Suprapubic skin (tissue), 4 donors: ENCODE measurements around the gene ZNRD2. TPM values are rescaled to one million over a fixed set of nuclear protein-coding genes. Genes with fewer than 3 reads are reported as not detected.

Experiments
- DNase-seq, 2 donors: peaks; one replicate each; pipeline ENCODE4 v3.0.0-alpha.2; 2019; ENCODE audit warnings: low spot score in 2 of 2
- H3K27ac ChIP-seq: fragments of 200-600 bp; sonication (generic); one replicate; pipeline ENCODE4 v1.5.1; 2019
- H3K27me3 ChIP-seq: fragments of 200-600 bp; sonication (generic); one replicate; pipeline ENCODE4 v1.5.1; 2019
- H3K36me3 ChIP-seq: fragments of 200-600 bp; sonication (generic); one replicate; pipeline ENCODE4 v1.5.1; 2019
- H3K4me1 ChIP-seq: fragments of 200-600 bp; sonication (generic); one replicate; pipeline ENCODE4 v1.5.1; 2019
- H3K4me3 ChIP-seq: fragments of 200-600 bp; sonication (generic); one replicate; pipeline ENCODE4 v1.5.1; 2019; ENCODE audit warnings: mild to moderate bottlenecking
- H3K9me3 ChIP-seq: fragments of 200-600 bp; sonication (generic); one replicate; pipeline ENCODE4 v1.5.1; 2019
- EP300 ChIP-seq: sonication (generic); formaldehyde crosslinking; IDR thresholded peaks from one replicate; pipeline ENCODE4 v1.6.1; 2017; ENCODE audit warnings: antibody characterized with exemption
- POLR2A ChIP-seq, 2 donors: fragments of 450-650 bp; IDR thresholded peaks; one replicate each; pipeline ENCODE4 v1.6.1; 2017; ENCODE audit warnings: antibody characterized with exemption in 2 of 2, mild to moderate bottlenecking in 2 of 2, moderate library complexity in 2 of 2
- POLR2AphosphoS5 ChIP-seq, 3 donors: sonication (generic); formaldehyde crosslinking; IDR thresholded peaks; one replicate each; pipeline ENCODE4 v1.6.1; 2017; ENCODE audit warnings: antibody characterized with exemption in 3 of 3
- WGBS: methylation state at CpG from one replicate; pipeline ENCODE4 v1.1.5; 2018; 5-methylcytosine and 5-hydroxymethylcytosine counted together
- total RNA-seq, 4 donors: library from RNA; depleted of rRNA; stranded (reverse); fragments of >200 nt; gene quantifications; one replicate each; pipeline ENCODE4 v1.1.0, GENCODE V29; 2016
- TF ChIP-seq, protein P1 (sequence below), 2 donors: fragments of 200-600 bp in 1 of 2; fragments of 450-650 bp in 1 of 2; sonication (generic) in 1 of 2; IDR thresholded peaks; one replicate each; pipeline ENCODE4 v1.5.1; 2016 to 2019; ENCODE audit warnings: antibody characterized with exemption in 2 of 2, mild to moderate bottlenecking in 1 of 2, moderate library complexity in 1 of 2

ZNRD2 gene
- total RNA-seq, 4 donors from 2014 or later, result 60.9 to 97.4 (median 77.9) TPM

DNA sequence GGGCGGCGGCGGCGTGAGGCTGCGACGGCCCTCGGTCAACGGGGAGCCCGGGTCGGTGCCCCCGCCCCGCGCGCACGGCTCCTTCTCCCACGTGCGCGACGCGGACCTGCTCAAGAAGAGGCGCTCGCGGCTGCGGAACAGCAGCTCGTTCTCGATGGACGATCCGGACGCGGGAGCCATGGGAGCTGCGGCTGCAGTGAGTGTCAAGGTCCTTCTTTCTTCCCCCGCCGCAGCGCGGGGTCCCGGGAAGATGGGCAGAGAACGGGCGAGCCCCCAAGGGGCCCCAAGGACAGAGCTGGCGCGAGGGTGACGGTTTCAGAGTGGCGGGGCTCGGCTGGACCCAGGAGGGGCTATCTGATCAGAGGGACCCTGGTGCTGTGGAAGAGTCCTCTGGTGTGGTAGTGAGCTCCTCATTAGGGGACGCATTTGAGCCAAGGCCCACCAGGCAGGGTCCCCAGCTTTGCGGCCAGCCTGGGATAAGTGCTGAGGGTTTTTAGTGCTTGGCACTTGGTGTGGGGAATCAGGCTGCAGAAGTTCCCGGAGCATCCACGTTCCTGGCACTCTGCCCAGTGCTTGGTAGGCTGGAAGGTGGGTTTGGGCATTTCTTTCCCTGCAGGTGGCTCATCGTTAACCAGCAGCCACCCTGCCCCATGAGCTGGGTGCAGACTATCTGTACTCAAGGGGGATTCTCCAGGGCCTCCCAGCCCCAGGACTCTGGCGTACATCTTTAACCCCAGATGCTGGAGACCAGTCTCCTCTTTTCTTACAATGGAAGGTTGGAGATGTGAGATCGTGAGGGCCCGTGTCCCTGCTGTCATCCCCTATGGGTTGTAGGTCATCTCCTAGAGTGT lies 15.3 kb downstream of the ZNRD2 start:
- peak overlapping the region; percentile 19 for H3K4me3 ChIP-seq
- no peak for DNase-seq
- TF ChIP-seq EP300 (no peak), POLR2A (IDR thresholded peaks at IDR 0.05) (no peak), POLR2AphosphoS5 (IDR thresholded peaks at IDR 0.05) (no peak)
- TF ChIP-seq, protein P1, sequence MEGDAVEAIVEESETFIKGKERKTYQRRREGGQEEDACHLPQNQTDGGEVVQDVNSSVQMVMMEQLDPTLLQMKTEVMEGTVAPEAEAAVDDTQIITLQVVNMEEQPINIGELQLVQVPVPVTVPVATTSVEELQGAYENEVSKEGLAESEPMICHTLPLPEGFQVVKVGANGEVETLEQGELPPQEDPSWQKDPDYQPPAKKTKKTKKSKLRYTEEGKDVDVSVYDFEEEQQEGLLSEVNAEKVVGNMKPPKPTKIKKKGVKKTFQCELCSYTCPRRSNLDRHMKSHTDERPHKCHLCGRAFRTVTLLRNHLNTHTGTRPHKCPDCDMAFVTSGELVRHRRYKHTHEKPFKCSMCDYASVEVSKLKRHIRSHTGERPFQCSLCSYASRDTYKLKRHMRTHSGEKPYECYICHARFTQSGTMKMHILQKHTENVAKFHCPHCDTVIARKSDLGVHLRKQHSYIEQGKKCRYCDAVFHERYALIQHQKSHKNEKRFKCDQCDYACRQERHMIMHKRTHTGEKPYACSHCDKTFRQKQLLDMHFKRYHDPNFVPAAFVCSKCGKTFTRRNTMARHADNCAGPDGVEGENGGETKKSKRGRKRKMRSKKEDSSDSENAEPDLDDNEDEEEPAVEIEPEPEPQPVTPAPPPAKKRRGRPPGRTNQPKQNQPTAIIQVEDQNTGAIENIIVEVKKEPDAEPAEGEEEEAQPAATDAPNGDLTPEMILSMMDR (IDR thresholded peaks at IDR 0.05), result no peak
- 67% methylated on average over 37 of the region's 51 CpGs for WGBS
- H3K9me3 ChIP-seq, result no peaks in the 10 kb centered on the region
- H3K36me3 ChIP-seq, result peaks cover 23% of the 10 kb centered on the region
- no peaks in the 10 kb centered on the region for H3K27me3 ChIP-seq
- no peak overlapping the region for H3K27ac ChIP-seq
- H3K4me1 ChIP-seq, result peaks cover 57% of the 10 kb centered on the region

DNA sequence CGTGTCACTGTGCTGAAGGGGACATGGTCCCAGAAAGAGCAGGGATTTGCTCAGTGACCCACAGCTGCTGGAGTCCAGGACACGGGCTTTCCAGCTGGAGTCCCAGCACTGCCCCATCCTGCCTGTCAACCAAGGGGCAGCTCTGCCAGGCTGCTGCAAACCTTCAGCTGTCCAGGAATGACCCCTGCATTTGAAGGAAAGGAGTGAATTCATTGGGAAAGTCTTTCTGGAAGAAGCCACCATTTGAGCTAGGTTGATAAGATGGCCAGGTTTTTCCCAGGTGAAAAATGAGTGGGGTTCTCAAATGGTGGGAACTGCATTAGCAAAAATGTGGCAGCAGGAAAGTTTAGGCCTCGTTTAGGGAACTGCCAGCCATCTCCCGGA lies 16.0 kb downstream of the ZNRD2 start:
- Histone ChIP-seq H3K4me1 (peaks cover 55% of the 10 kb centered on the region), H3K36me3 (peaks cover 18% of the 10 kb centered on the region), H3K27ac (no peak overlapping the region), H3K9me3 (no peaks in the 10 kb centered on the region), H3K4me3 (no peak overlapping the region), H3K27me3 (no peaks in the 10 kb centered on the region)
- WGBS, result 81% methylated on average over 3 of the region's 4 CpGs
- TF ChIP-seq POLR2A (IDR thresholded peaks at IDR 0.05), result no peak
- TF ChIP-seq POLR2AphosphoS5 (IDR thresholded peaks at IDR 0.05), result no peak
- TF ChIP-seq, protein P1 (IDR thresholded peaks at IDR 0.05), result no peak
- TF ChIP-seq EP300, result no peak
- no peak for DNase-seq

DNA sequence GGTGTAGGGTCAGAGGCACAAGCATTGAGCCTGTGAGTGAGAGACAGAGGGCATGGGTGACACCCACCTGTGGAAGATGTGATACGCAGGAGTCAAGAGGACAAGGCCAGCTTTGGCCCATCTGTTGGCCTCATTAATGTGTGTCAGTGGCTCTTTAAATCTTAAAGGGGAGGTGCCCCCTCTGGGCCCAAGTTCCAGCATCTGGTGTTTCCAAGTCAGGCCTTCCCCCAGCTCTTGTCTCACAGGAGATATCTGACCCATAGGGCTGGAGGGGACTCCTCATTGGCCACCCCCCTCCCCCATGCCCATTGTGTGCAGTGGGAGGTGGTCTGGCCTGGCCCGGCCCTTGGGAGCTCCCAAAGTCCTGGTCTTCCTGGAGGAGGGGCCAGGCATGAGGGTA lies 16.4 kb downstream of the ZNRD2 start:
- Histone ChIP-seq H3K27me3 (no peaks in the 10 kb centered on the region), H3K36me3 (peaks cover 18% of the 10 kb centered on the region), H3K4me1 (peaks cover 57% of the 10 kb centered on the region), H3K4me3 (no peak overlapping the region), H3K27ac (no peak overlapping the region), H3K9me3 (no peaks in the 10 kb centered on the region)
- DNase-seq, result no peak
- 70% methylated on average over 2 of the region's 2 CpGs for WGBS
- TF ChIP-seq EP300 (no peak), POLR2A (IDR thresholded peaks at IDR 0.05) (no peak)
- TF ChIP-seq, protein P1 (IDR thresholded peaks at IDR 0.05), result no peak

DNA sequence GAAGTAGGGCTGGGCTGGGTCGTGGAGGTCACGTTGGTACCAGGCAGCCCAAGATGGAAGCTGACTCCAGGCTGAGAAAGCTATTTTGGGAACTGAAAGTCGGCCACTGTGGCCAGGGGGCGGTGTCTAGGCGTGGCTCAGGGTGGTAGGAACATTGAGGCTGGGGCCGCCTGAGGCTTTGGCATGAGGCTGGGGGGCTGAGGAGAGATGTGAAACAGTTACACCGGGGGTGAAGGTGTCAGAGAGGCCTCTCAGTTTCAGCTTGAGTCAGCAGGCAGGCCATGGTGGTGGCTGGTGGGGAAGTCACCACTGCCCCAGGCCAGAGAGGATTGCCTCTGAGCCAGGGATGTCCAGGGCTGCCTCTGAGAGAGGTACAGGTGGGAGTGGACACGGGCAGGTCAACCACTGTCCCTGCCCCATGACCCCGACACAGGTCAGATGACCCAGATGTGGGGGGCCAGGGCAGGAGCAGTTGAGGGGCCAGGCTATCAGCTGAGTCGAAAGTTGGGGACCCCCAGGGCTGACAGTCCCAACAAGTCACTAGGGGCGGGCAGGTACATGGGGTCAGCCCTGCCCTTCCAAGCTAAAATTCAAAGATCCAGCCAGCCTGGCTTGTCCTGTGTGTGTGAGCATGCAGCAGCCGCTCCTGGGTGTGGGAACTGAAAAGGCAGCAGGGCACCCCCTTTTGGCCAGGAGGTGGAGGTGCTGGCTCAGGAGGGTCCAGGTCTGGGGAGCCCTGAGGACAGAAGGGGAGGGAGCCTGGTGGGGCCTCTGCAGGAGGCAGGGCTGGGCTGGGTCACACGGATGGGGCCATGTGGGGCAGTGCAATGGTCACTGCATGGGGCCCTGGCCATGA lies 18.1 kb downstream of the ZNRD2 start:
- H3K4me1 ChIP-seq, result peaks cover 74% of the 10 kb centered on the region
- no peak for DNase-seq
- TF ChIP-seq POLR2A (IDR thresholded peaks at IDR 0.05) (no peak), EP300 (no peak), POLR2AphosphoS5 (IDR thresholded peaks at IDR 0.05) (no peak)
- TF ChIP-seq, protein P1 (IDR thresholded peaks at IDR 0.05), result peak; percentile 37 to 59
- WGBS, result 39% methylated on average over 5 of the region's 13 CpGs
- H3K27me3 ChIP-seq, result no peaks in the 10 kb centered on the region
- H3K9me3 ChIP-seq, result no peaks in the 10 kb centered on the region
- no peak overlapping the region for H3K4me3 ChIP-seq
- H3K27ac ChIP-seq, result peak overlapping the region; percentile 39
- peaks cover 23% of the 10 kb centered on the region for H3K36me3 ChIP-seq
